HepG2 (cell line): ENCODE results near the gene ATP8A2. TPM values are rescaled to one million over a fixed set of nuclear protein-coding genes. Genes with fewer than 3 reads are reported as not detected.

Experiments
- ATAC-seq: fragments of 200-7000 bp; cut with Tn5 transposase; 3 replicates; pipeline ENCODE4 v1.9.1; 2020; ENCODE audit warnings: mild to moderate bottlenecking, moderate library complexity
- BruUV-seq: library from RNA; stranded (reverse); fragments of 400-500 nt; replicated peaks from 2 replicates; lab custom pipeline; 2021; lab: Mats Ljungman, UMichigan
- CTCF ChIA-PET: fragments of 300-600 bp; formaldehyde crosslinking; extraction: SDS; loops from one replicate; lab custom pipeline; 2021; ENCODE audit warnings: low total read pairs, inconsistent platforms, low intra/inter-chr PET ratio; lab: Yijun Ruan, JAX
- POLR2A ChIA-PET: fragments of 350-600 bp; sonication (Branson Sonifier 250); formaldehyde crosslinking; loops from one replicate; lab custom pipeline; 2020; ENCODE audit warnings: antibody characterized with exemption, inconsistent platforms; lab: Yijun Ruan, JAX
- DNase-seq: peaks from one replicate; pipeline ENCODE4 v3.0.0-alpha.2; 2015; ENCODE audit warnings: low spot score
- FAIRE-seq: peaks from 3 replicates; lab custom pipeline; 2011; peaks lifted over from hg19 to GRCh38; lab: Jason Lieb, UNC
- H2AFZ ChIP-seq: one replicate; pipeline ENCODE4 v1.6.1; 2011; ENCODE audit warnings: low read length, inconsistent platforms
- H3K27ac ChIP-seq: fragments of 300-600 bp; 3 replicates; pipeline ENCODE4 v1.8.0; 2011; ENCODE audit warnings: mixed run types, mild to moderate bottlenecking, mixed read lengths, low read length, inconsistent platforms; ENCODE audit not compliant: insufficient read depth; ENCODE audit errors: extremely low read length
- H3K27me3 ChIP-seq, 2 experiments: fragments of 200-600 bp in 1 of 2; 2 replicates in 1 of 2; 3 replicates in 1 of 2; pipeline versions ENCODE4 v1.6.0 to v1.8.0; 2011; ENCODE audit warnings: low read length in 2 of 2, mild to moderate bottlenecking in 2 of 2, moderate library complexity in 2 of 2, inconsistent platforms in 1 of 2; ENCODE audit not compliant: insufficient read depth in 2 of 2, control insufficient read depth in 1 of 2
- H3K36me3 ChIP-seq, 2 experiments: fragments of 200-600 bp in 1 of 2; replicated peaks in 1 of 2; 2 replicates in 1 of 2; 3 replicates in 1 of 2; pipeline versions ENCODE4 v1.5.1 to v1.8.0; 2011; ENCODE audit warnings: low read length in 2 of 2, inconsistent platforms in 1 of 2; ENCODE audit not compliant: insufficient read depth in 2 of 2, control insufficient read depth in 1 of 2
- H3K4me1 ChIP-seq: 2 replicates; pipeline ENCODE4 v1.5.1; 2012; ENCODE audit warnings: low read length, inconsistent platforms; ENCODE audit not compliant: insufficient read depth
- H3K4me2 ChIP-seq: 2 replicates; pipeline ENCODE4 v1.6.0; 2011; ENCODE audit warnings: low read depth, low read length, inconsistent platforms
- H3K4me3 ChIP-seq, 3 experiments: fragments of 200-600 bp in 1 of 3; sonication (generic), shearing (Covaris generic) in 1 of 3; replicated peaks in 1 of 3; 2 replicates each; pipeline ENCODE4 v1.5.1; 2011 to 2016; ENCODE audit warnings: low read length in 3 of 3, inconsistent platforms in 2 of 3, low read depth in 2 of 3, mild to moderate bottlenecking in 2 of 3, control low read depth in 1 of 3, mixed read lengths in 1 of 3; ENCODE audit not compliant: insufficient read depth in 1 of 3
- H3K79me2 ChIP-seq: one replicate; pipeline ENCODE4 v1.6.1; 2011; ENCODE audit warnings: low read length, inconsistent platforms; ENCODE audit not compliant: insufficient read depth
- H3K9ac ChIP-seq: 2 replicates; pipeline ENCODE4 v1.6.0; 2011; ENCODE audit warnings: mild to moderate bottlenecking, low read depth, low read length, inconsistent platforms; ENCODE audit not compliant: insufficient read depth
- H3K9me3 ChIP-seq: 2 replicates; pipeline ENCODE4 v1.5.1; 2012; ENCODE audit warnings: mild to moderate bottlenecking, low read length
- H4K20me1 ChIP-seq: 2 replicates; pipeline ENCODE4 v1.6.0; 2011; ENCODE audit warnings: inconsistent platforms, mild to moderate bottlenecking, low read length, moderate library complexity; ENCODE audit not compliant: insufficient read depth
- ADNP ChIP-seq: sonication (generic); formaldehyde crosslinking; IDR thresholded peaks from 2 replicates; pipeline ENCODE4 v1.4.0; 2020; ENCODE audit warnings: missing genetic modification reagents
- HNF1A ChIP-seq, 2 experiments: sonication (generic) in 1 of 2; formaldehyde crosslinking in 1 of 2; IDR thresholded peaks; 2 replicates each; pipeline versions ENCODE4 v1.4.0 to v1.6.1; 2016 to 2020; ENCODE audit warnings: borderline replicate concordance in 1 of 2, low read depth in 1 of 2, mild to moderate bottlenecking in 1 of 2, missing genetic modification reagents in 1 of 2
- HOXD1 ChIP-seq: sonication (generic); formaldehyde crosslinking; IDR thresholded peaks from 2 replicates; pipeline ENCODE4 v1.5.0; 2020; ENCODE audit warnings: missing genetic modification reagents
- JARID2 ChIP-seq: sonication (generic); formaldehyde crosslinking; IDR thresholded peaks from 2 replicates; pipeline ENCODE4 v1.8.1; 2023; ENCODE audit warnings: missing genetic modification reagents, inconsistent platforms; ENCODE audit not compliant: insufficient replicate concordance
- KLF6 ChIP-seq: IDR thresholded peaks from 2 replicates; pipeline ENCODE4 v1.8.0; 2016; ENCODE audit warnings: missing biosample characterization, missing genetic modification reagents
- RFX1 ChIP-seq: fragments of 450-650 bp; IDR thresholded peaks from 2 replicates; pipeline ENCODE4 v1.6.1; 2017
- ZNF296 ChIP-seq: sonication (generic); formaldehyde crosslinking; conservative IDR thresholded peaks from 2 replicates; pipeline ENCODE4 v1.5.0; 2020; ENCODE audit warnings: mild to moderate bottlenecking, missing genetic modification reagents
- ZNF329 ChIP-seq: sonication (generic); formaldehyde crosslinking; IDR thresholded peaks from 2 replicates; pipeline ENCODE4 v1.9.0; 2021; ENCODE audit warnings: low read depth, mild to moderate bottlenecking, missing genetic modification reagents
- ZNF557 ChIP-seq: sonication (generic); formaldehyde crosslinking; IDR thresholded peaks from 2 replicates; pipeline ENCODE4 v1.4.0; 2020; ENCODE audit warnings: missing genetic modification reagents
- WGBS: methylation state at CpG from one replicate; pipeline ENCODE4 v1.1.6; 2017; ENCODE audit warnings: low lambda C conversion rate; 5-methylcytosine and 5-hydroxymethylcytosine counted together
- in situ Hi-C: cut with HindIII; loops from 2 replicates; pipeline ENCODE4 v1.10.0; 2017; ENCODE audit warnings: low pct_unique_long_range_greater_than_20kb; ENCODE audit not compliant: extremely low pct_ligation_motif_present
- intact Hi-C: fragments of 100-400 bp; cut with micrococcal nuclease; formaldehyde crosslinking; loops from one replicate; pipeline ENCODE4 v1.10.0; 2022; ENCODE audit not compliant: unreplicated experiment
- polyA plus RNA-seq, 8 experiments: library from polyadenylated mRNA; depleted of rRNA in 3 of 8; stranded (reverse) in 7 of 8; unstranded in 1 of 8; fragments of >200 nt; fragmentation: Illumina TruSeq in 4 of 8; extraction: Trizol in 4 of 8; gene quantifications; 2 replicates each; pipeline versions ENCODE4 v1.2.1 to v1.2.3, GENCODE V29; 2011 to 2016; ENCODE audit warnings: low read depth in 4 of 8, missing spikeins in 1 of 8, mixed read lengths in 1 of 8; ENCODE audit not compliant: insufficient read depth in 1 of 8
- total RNA-seq, 5 experiments: library from RNA; depleted of rRNA; stranded (reverse); fragments of >200 nt; fragmentation: Illumina TruSeq; extraction: Trizol; gene quantifications; 2 replicates each; pipeline ENCODE4 v1.2.3, GENCODE V29; 2016; ENCODE audit warnings: low read depth in 1 of 5
- TF ChIP-seq, protein P1 (sequence below): sonication (generic); formaldehyde crosslinking; IDR thresholded peaks from 2 replicates; pipeline ENCODE4 v1.4.0; 2020; ENCODE audit warnings: mild to moderate bottlenecking, missing genetic modification reagents
- TF ChIP-seq, protein P2 (sequence below): sonication (generic); formaldehyde crosslinking; IDR thresholded peaks from 2 replicates; pipeline ENCODE4 v1.8.1; 2023; ENCODE audit warnings: mild to moderate bottlenecking, missing genetic modification reagents

ATP8A2 gene
- total and polyA plus RNA-seq, 2 of the 13 experiments (the other 11 are each of a cell fraction or from before 2014, with no cell fraction given) = 0.09 TPM; not detected in 1

- H3K27me3 ChIP-seq = peaks cover 0 to 3% of the 10 kb centered on the region in 2 experiments; a peak in 1 of 5 replicates
- H2AFZ ChIP-seq = no peak overlapping the region
- no peaks in the 10 kb centered on the region for H3K79me2 ChIP-seq
- no peaks in the 10 kb centered on the region for H3K36me3 ChIP-seq
- H3K4me3 ChIP-seq = no peak overlapping the region
- H4K20me1 ChIP-seq = no peaks in the 10 kb centered on the region
- no peaks in the 10 kb centered on the region for H3K4me1 ChIP-seq
- in situ Hi-C loops = no loop called here
- intact Hi-C loops = no loop called here
- BruUV-seq = no TSS peak
- DNase-seq = no peak
- CTCF ChIA-PET = no interaction called here
- ATAC-seq = no peak
- TF ChIP-seq ZNF296 (CRISPR knock-in tag) (no peak), HOXD1 (no peak), ZNF557 (CRISPR knock-in tag) (no peak), ADNP (CRISPR knock-in tag) (no peak), JARID2 (CRISPR knock-in tag) (no peak), ZNF329 (CRISPR knock-in tag) (no peak), KLF6 (no peak), HNF1A (IDR thresholded peaks at IDR 0.05; ENCODE audit: low read depth) (no peak), HNF1A (CRISPR knock-in tag; IDR thresholded peaks at IDR 0.05; ENCODE audit: borderline replicate concordance) (no peak), RFX1 (no peak)
- TF ChIP-seq, protein P1, sequence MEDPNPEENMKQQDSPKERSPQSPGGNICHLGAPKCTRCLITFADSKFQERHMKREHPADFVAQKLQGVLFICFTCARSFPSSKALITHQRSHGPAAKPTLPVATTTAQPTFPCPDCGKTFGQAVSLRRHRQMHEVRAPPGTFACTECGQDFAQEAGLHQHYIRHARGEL (CRISPR knock-in tag) = no peak
- TF ChIP-seq, protein P2, sequence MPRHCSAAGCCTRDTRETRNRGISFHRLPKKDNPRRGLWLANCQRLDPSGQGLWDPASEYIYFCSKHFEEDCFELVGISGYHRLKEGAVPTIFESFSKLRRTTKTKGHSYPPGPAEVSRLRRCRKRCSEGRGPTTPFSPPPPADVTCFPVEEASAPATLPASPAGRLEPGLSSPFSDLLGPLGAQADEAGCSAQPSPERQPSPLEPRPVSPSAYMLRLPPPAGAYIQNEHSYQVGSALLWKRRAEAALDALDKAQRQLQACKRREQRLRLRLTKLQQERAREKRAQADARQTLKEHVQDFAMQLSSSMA (CRISPR knock-in tag) = no peak
- WGBS = 0% methylated on average over 2 of the region's 4 CpGs
- H3K4me2 ChIP-seq = no peak overlapping the region
- no peak for FAIRE-seq
- H3K9ac ChIP-seq = no peak overlapping the region
- H3K9me3 ChIP-seq = no peaks in the 10 kb centered on the region
- POLR2A ChIA-PET = no interaction called here
- H3K27ac ChIP-seq = no peak overlapping the region
Measured at GRCh38 chr13:25862156-25862555, 490.4 kb downstream of the ATP8A2 start.
